WTC11 (cell line): ENCODE data around the gene EEFSEC.

Source experiments
- CTCF ChIP-seq: fragments of 200-600 bp; IDR thresholded peaks from 2 replicates; pipeline ENCODE4 v1.8.0; 2022; ENCODE audit warnings: antibody characterized with exemption
- ETV6 ChIP-seq: sonication (generic); formaldehyde crosslinking; IDR thresholded peaks from 2 replicates; pipeline ENCODE4 v1.8.1; 2022; ENCODE audit warnings: mild to moderate bottlenecking, missing genetic modification reagents
- IRF2 ChIP-seq: sonication (generic); formaldehyde crosslinking; IDR thresholded peaks from 2 replicates; pipeline ENCODE4 v1.8.0; 2022; ENCODE audit warnings: low read depth, missing genetic modification reagents, borderline replicate concordance
- USF2 ChIP-seq: sonication (generic); formaldehyde crosslinking; IDR thresholded peaks from 2 replicates; pipeline ENCODE4 v1.8.1; 2023; ENCODE audit warnings: mild to moderate bottlenecking, missing genetic modification reagents, moderate library complexity
- ZNF138 ChIP-seq: sonication (generic); formaldehyde crosslinking; conservative IDR thresholded peaks from 2 replicates; pipeline ENCODE4 v1.8.1; 2022; ENCODE audit warnings: mild to moderate bottlenecking, moderate library complexity, missing genetic modification reagents

- TF ChIP-seq CTCF (no peak), USF2 (CRISPR knock-in tag) (no peak), ETV6 (CRISPR knock-in tag) (no peak), ZNF138 (no peak), IRF2 (CRISPR knock-in tag) (no peak)
Measured at GRCh38 chr3:128294999-128295468, 141.8 kb downstream of the EEFSEC start.
